Measurements from ENCODE around the gene SMC5. TPM values are rescaled to one million over a fixed set of nuclear protein-coding genes. Genes with fewer than 3 reads are reported as not detected.

SMC5 gene
- 10 to 100 TPM in 8 of 10 donors, 1 to 10 TPM in 2; 9.3 to 16.4 (median 13.7) TPM for total RNA-seq
- 10 to 100 TPM in 1 of 2 donors, 1 to 10 TPM in 1; 6.9 to 11.0 TPM for polyA plus RNA-seq
- long read RNA-seq, donor 1, full-length matches to known transcripts, result 3 of 14 reads
- long read RNA-seq, donor 1, partial matches to known transcripts, result 4 of 14 reads
- long read RNA-seq, donor 1, other reads (novel, unspliced or antisense), result 7 of 14 reads
- long read RNA-seq, donor 2, full-length matches to known transcripts, result 3 of 7 reads
- long read RNA-seq, donor 2, partial matches to known transcripts, result 2 of 7 reads
- long read RNA-seq, donor 2, other reads (novel, unspliced or antisense), result 2 of 7 reads
- long read RNA-seq, donor 3, full-length matches to known transcripts, result 1 of 34 reads
- long read RNA-seq, donor 3, partial matches to known transcripts, result 22 of 34 reads
- long read RNA-seq, donor 3, other reads (novel, unspliced or antisense), result 11 of 34 reads

GRCh38 chr9:70258692-70259511 is at the start of gene SMC5:
SMC5 (plus strand) TSS chr9:70258978; CDS start chr9:70259079, 101 bp downstream.
- peak within 1 kb of the TSS; percentile 68 to 87 (median 82) for H3K4me3 ChIP-seq
- H3K27me3 ChIP-seq, result no peaks in the 10 kb centered on the region
- peaks cover 0 to 62% (median 55%) of the 10 kb centered on the region in 9 donors for H3K4me1 ChIP-seq
- DNase-seq (peak; percentile 87 to 92), ATAC-seq (peak; percentile 96 to 99 (median 98))
- no peaks in the 10 kb centered on the region for H3K9me3 ChIP-seq
- peak within 1 kb of the TSS; percentile 77 to 98 (median 92) for H3K27ac ChIP-seq
- WGBS, 2 donors, result 0% methylated on average over 75 of the region's 75 CpGs
- peaks cover 0 to 27% (median 3%) of the 10 kb centered on the region in 9 donors for H3K36me3 ChIP-seq
- no peak for TF ChIP-seq CTCF (IDR thresholded peaks at IDR 0.05)
- intact Hi-C loops (cut with DNase I), result loop anchor here in 3 of 10 donors (5.0 to 10.0 kb wide), 5 partner anchors 134 to 504 kb away; no protein-coding TSS in a partner anchor

DNA sequence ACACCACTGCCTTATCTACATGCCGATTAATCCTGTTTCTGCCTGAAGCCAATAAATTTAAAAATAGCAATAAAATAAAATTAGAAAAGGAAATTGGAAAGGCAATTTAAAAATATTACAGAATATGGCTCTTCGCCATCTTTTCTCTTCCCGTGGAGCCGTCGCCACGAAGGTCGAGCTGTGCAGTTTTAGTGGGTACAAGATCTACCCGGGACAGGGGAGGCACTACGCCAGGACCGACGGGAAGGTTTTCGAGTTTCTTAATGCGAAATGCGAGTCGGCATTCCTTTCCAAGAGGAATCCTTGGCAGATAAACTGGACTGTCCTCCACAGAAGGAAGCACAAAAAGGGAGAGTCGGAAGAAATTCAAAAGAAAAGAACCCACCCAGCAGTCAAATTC is 41.7 kb upstream of the SMC5 start:
- intact Hi-C loops (cut with DNase I), result loop anchor here in 1 of 10 donors (10.0 kb wide), 1 partner anchor 72 kb away; no protein-coding TSS in a partner anchor
- ATAC-seq (no peak), DNase-seq (no peak)
- no peak overlapping the region for H3K4me3 ChIP-seq
- peaks cover 0 to 14% (median 7%) of the 10 kb centered on the region in 11 donors for H3K9me3 ChIP-seq
- H3K36me3 ChIP-seq, result peaks cover 0 to 32% (median 7%) of the 10 kb centered on the region in 9 donors
- no peak for TF ChIP-seq CTCF (IDR thresholded peaks at IDR 0.05)
- no peaks in the 10 kb centered on the region for H3K27me3 ChIP-seq
- H3K4me1 ChIP-seq, result no peaks in the 10 kb centered on the region
- 86 to 90% methylated on average over 16 of the region's 16 CpGs for WGBS, 2 donors
- no peak overlapping the region for H3K27ac ChIP-seq

DNA sequence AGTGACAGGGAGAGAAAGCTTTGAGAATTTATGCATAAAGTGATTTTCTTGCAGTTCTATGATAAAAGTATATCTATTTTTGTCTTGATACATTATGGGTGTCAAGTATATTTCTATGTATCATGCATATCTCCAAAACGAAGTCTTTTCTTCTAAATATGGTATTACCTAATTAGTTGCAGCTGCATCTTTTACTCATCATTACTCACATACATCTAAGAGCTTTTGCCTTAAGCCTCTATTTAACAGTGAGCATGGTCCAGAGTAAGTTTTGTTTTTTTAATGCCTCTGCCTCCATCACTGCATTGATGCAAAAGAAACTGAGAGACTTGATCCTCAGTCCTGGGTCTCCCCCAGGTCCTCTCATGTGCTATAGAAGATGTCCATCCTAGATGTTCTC is 40.0 kb upstream of the SMC5 start:
- H3K4me3 ChIP-seq, result no peak overlapping the region
- no peak for TF ChIP-seq CTCF (IDR thresholded peaks at IDR 0.05)
- no peak overlapping the region for H3K27ac ChIP-seq
- DNase-seq (no peak), ATAC-seq (no peak)
- H3K27me3 ChIP-seq, result no peaks in the 10 kb centered on the region
- no peaks in the 10 kb centered on the region for H3K4me1 ChIP-seq
- 68 to 85% methylated on average over 1 of the region's 1 CpG for WGBS, 2 donors
- peaks cover 0 to 24% (median 0%) of the 10 kb centered on the region in 9 donors for H3K36me3 ChIP-seq
- intact Hi-C loops (cut with DNase I), result loop anchor here in 1 of 10 donors (10.0 kb wide), 1 partner anchor 74 kb away; no protein-coding TSS in a partner anchor
- no peaks in the 10 kb centered on the region for H3K9me3 ChIP-seq

DNA sequence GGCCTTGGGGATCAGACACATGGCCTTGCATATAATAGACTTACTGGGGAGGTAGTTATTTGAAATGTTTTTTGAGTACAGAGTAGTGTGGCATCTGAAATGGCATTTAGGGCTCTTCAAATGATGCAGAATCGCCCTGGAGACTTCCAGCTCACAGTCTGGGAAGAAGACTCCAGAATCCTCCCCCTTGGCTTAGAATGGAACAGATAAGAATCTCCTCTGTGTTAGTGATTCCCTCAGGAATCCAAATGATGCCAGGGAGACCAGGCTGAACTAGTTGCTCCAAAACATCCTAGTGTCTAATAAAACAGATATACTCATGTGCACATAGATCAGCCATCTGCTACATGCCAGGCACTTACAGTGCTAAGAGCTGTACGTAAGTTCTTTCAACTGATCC is 38.6 kb upstream of the SMC5 start:
- Histone ChIP-seq H3K4me3 (no peak overlapping the region), H3K36me3 (peaks cover 0 to 18% (median 0%) of the 10 kb centered on the region in 9 donors), H3K9me3 (no peaks in the 10 kb centered on the region), H3K27ac (no peak overlapping the region), H3K27me3 (no peaks in the 10 kb centered on the region), H3K4me1 (no peaks in the 10 kb centered on the region)
- intact Hi-C loops (cut with DNase I), result loop anchor here in 5 of 10 donors (10.0 kb wide), 2 partner anchors 245 to 255 kb away; no protein-coding TSS in a partner anchor
- TF ChIP-seq CTCF (IDR thresholded peaks at IDR 0.05), result no peak
- no peak for ATAC-seq
- WGBS, 2 donors, result 92 to 93% methylated on average over 2 of the region's 2 CpGs
- DNase-seq, result no peak

All from heart right ventricle (tissue), 16 donors.